ENCODE results near the gene GADD45B. TPM values are rescaled to one million over a fixed set of nuclear protein-coding genes. Genes with fewer than 3 reads are reported as not detected.

The GADD45B gene
- total RNA-seq (2014; rRNA removed; shearing (Covaris generic)), result 112 and 132 TPM in 2 replicates

DNA sequence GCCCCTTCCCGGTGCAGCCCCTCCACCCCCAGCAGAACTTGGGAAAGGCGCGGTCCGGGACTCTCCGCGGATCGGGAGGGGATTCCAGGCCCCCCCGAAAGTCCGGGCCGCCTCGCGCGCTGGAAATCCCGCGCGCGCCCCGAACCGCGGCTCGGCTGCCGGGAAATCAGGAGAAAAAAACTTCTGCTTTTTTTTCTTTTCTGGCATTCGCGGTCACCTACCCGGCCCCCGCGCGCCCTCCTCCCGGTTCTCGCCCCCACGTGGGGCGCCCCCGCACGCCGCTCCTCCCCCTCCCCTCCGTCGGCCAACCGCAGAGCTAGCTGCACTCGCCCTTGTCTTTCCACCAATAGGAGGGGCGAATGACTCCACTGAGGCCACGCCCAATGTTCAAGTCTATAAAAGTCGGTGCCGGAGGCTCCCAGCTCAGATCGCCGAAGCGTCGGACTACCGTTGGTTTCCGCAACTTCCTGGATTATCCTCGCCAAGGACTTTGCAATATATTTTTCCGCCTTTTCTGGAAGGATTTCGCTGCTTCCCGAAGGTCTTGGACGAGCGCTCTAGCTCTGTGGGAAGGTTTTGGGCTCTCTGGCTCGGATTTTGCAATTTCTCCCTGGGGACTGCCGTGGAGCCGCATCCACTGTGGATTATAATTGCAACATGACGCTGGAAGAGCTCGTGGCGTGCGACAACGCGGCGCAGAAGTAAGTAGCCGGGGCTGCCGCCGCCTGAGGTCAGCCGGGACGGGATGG is at the start of gene GADD45B:
GADD45B (plus strand) TSS at position 426 of the 749 bp plus-strand sequence; CDS start at position 658, 232 bp downstream.
- Histone ChIP-seq H3K27ac (peak within 1 kb of the TSS; percentile 58), H3K27me3 (replicated peaks) (no peaks in the 10 kb centered on the region), H3K9me3 (replicated peaks) (no peaks in the 10 kb centered on the region), H3K36me3 (peaks cover 32% of the 10 kb centered on the region), H3K4me3 (peak within 1 kb of the TSS; percentile 75), H3K4me1 (replicated peaks) (peaks cover 28% of the 10 kb centered on the region)
- peak; percentile 98 to 99 for DNase-seq (ENCODE audit: low read depth in 1 of 2, low spot score in 2 of 2)

- peak in 1 of 2 experiments; percentile 63 for DNase-seq (ENCODE audit: low read depth in 1 of 2, low spot score in 2 of 2)
- Histone ChIP-seq H3K4me3 (peak overlapping the region; percentile 79), H3K4me1 (replicated peaks) (peaks cover 11% of the 10 kb centered on the region), H3K36me3 (peaks cover 75% of the 10 kb centered on the region), H3K27ac (peak overlapping the region; percentile 89), H3K27me3 (replicated peaks) (no peaks in the 10 kb centered on the region), H3K9me3 (replicated peaks) (no peaks in the 10 kb centered on the region)
These were observed 49.1 kb upstream of the GADD45B start for GRCh38 chr19:2426611-2427428.

DNA sequence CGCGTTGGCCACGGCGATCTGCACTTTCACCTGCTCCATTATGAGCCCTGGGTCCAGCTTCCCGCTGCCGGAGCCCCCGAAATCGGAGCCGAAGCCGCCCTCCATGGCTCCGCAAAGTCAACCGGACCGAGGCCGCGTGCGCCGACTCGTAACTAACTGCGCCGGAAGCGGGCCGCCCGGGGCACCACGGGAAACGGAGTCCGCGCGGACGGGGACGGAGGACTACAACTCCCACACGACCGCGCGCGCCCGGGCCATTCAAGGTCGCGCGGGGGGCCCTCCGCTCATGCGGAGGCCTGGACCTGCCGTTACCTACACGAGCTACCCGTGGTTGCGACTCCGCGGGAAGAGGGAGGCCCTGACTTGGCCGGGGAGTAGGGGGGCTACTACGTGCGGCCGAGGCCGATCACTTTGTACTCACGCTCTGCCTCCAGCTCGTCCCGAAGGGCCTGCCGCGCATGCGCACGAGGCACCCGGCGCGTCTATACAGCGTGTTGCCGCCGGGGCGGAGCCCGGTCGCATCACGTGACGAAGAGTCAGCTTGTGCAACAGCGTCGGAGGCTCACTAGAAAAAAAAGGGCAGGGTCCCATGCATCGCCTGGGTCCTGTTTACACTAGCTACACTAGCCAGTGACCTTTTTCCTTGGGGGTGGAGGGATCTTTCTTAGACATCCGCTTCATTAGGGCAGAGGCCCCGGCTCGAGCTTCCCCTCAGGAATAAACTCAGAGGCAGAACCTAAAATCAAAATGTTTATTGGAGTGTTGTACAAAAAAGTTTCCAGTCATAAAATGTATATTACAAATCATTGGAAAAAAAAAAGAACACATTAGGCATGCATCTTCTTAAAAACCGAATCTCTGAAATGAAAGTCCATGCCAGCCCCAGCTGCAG is 48.3 kb upstream of the GADD45B start, which contains the start of gene TIMM13:
TIMM13 (minus strand) TSS at position 158 of the 892 bp plus-strand sequence; CDS start at position 105, 53 bp downstream.
- Histone ChIP-seq H3K9me3 (replicated peaks) (no peaks in the 10 kb centered on the region), H3K36me3 (peaks cover 77% of the 10 kb centered on the region), H3K4me1 (replicated peaks) (peaks cover 11% of the 10 kb centered on the region), H3K27me3 (replicated peaks) (no peaks in the 10 kb centered on the region), H3K27ac (peak within 1 kb of the TSS; percentile 89), H3K4me3 (peak within 1 kb of the TSS; percentile 79)
- DNase-seq (ENCODE audit: low read depth in 1 of 2, low spot score in 2 of 2), result peak; percentile 96 to 99

- no peak for DNase-seq (ENCODE audit: low read depth in 1 of 2, low spot score in 2 of 2)
- H3K4me3 ChIP-seq, result no peak overlapping the region
These were observed 47.6 kb upstream of the GADD45B start for GRCh38 chr19:2428321-2428690.

GRCh38 chr19:2428756-2429711 is 46.9 kb upstream of the GADD45B start:
- peaks cover 11% of the 10 kb centered on the region for H3K4me1 ChIP-seq (replicated peaks)
- H3K27ac ChIP-seq, result no peak overlapping the region
- peaks cover 75% of the 10 kb centered on the region for H3K36me3 ChIP-seq
- no peaks in the 10 kb centered on the region for H3K27me3 ChIP-seq (replicated peaks)
- DNase-seq (ENCODE audit: low read depth in 1 of 2, low spot score in 2 of 2), result no peak
- no peaks in the 10 kb centered on the region for H3K9me3 ChIP-seq (replicated peaks)
- H3K4me3 ChIP-seq, result no peak overlapping the region

More at GRCh38 chr19:2428321-2428690, 47.6 kb upstream of the GADD45B start:
- Histone ChIP-seq H3K4me1 (replicated peaks) (peaks cover 11% of the 10 kb centered on the region), H3K9me3 (replicated peaks) (no peaks in the 10 kb centered on the region), H3K36me3 (peaks cover 77% of the 10 kb centered on the region), H3K27me3 (replicated peaks) (no peaks in the 10 kb centered on the region), H3K27ac (no peak overlapping the region; the same call in 1 of the 2 replicates)

- no peaks in the 10 kb centered on the region for H3K27me3 ChIP-seq (replicated peaks)
- H3K9me3 ChIP-seq (replicated peaks), result no peaks in the 10 kb centered on the region
- no peak overlapping the region for H3K4me3 ChIP-seq
- H3K27ac ChIP-seq, result no peak overlapping the region
- peaks cover 11% of the 10 kb centered on the region for H3K4me1 ChIP-seq (replicated peaks)
- peaks cover 84% of the 10 kb centered on the region for H3K36me3 ChIP-seq
- no peak for DNase-seq (ENCODE audit: low read depth in 1 of 2, low spot score in 2 of 2)
These were observed 45.9 kb upstream of the GADD45B start for GRCh38 chr19:2429917-2430535.

GRCh38 chr19:2431318-2432055 is 44.4 kb upstream of the GADD45B start:
- DNase-seq (ENCODE audit: low read depth in 1 of 2, low spot score in 2 of 2), result no peak
- Histone ChIP-seq H3K36me3 (peaks cover 84% of the 10 kb centered on the region), H3K27ac (no peak overlapping the region), H3K9me3 (replicated peaks) (no peaks in the 10 kb centered on the region), H3K4me1 (replicated peaks) (peaks cover 5% of the 10 kb centered on the region), H3K27me3 (replicated peaks) (no peaks in the 10 kb centered on the region), H3K4me3 (no peak overlapping the region)

DNA sequence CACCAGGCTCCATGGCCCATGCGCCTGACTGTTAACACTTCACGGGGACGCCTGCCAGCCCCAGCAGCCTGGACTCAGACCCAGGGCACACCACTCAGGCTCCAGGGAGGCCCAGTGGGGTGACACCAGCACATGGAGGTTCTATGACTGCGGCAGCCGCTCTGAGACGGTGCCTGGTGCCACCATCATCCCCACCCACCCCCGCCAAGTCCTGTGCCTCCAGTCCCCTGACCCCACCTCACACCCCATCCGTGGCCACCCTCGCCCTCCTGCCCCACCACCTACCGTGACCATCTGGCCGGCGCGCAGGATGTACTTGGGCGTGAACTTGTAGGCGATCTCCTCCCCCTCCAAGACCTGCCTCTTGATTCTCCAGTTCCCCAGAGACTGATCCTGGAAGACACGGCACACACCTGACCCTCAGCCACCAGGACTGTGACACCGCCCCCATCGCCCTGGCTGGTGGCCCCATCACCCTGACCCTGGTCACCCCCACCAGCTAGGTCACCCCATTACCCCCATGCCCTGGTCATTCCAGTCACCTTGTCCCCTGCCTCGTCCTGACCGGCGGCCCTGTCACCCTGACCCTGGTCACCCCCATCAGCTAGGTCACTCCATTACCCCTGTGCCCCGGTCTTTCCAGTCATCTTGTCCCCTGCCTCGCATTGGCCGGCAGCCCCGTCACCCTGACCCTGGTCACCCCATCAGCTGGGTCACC is 43.6 kb upstream of the GADD45B start:
- H3K9me3 ChIP-seq (replicated peaks), result no peaks in the 10 kb centered on the region
- no peaks in the 10 kb centered on the region for H3K4me1 ChIP-seq (replicated peaks)
- H3K27me3 ChIP-seq (replicated peaks), result no peaks in the 10 kb centered on the region
- H3K36me3 ChIP-seq, result peaks cover 83% of the 10 kb centered on the region
- H3K27ac ChIP-seq, result no peak overlapping the region
- H3K4me3 ChIP-seq, result no peak overlapping the region
- no peak for DNase-seq (ENCODE audit: low read depth in 1 of 2, low spot score in 2 of 2)

- DNase-seq (ENCODE audit: low read depth in 1 of 2, low spot score in 2 of 2), result no peak
- Histone ChIP-seq H3K36me3 (peaks cover 85% of the 10 kb centered on the region), H3K4me1 (replicated peaks) (no peaks in the 10 kb centered on the region), H3K27ac (no peak overlapping the region), H3K9me3 (replicated peaks) (no peaks in the 10 kb centered on the region), H3K4me3 (no peak overlapping the region), H3K27me3 (replicated peaks) (no peaks in the 10 kb centered on the region)
These were observed 42.1 kb upstream of the GADD45B start for GRCh38 chr19:2433854-2434253.

DNA sequence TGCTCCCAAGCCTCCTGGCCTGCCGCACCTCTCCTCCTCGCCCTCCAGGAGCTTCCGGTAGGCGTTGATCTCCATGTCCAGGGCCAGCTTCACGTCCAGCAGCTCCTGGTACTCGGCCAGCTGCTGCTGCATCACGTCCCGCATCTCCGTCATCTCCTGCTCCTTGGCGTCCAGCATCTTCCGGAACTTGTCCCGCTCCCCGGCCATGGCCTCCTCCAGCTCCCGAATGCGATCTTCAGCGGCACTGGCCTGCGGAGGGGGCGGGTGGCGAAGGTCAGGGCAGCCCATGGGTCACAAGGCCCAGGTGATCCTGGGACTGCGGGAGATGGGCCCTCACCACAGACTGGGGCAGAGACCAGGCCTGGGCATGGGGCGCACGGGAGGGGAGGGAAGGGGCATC is 41.7 kb upstream of the GADD45B start:
- H3K27ac ChIP-seq, result no peak overlapping the region
- no peaks in the 10 kb centered on the region for H3K4me1 ChIP-seq (replicated peaks)
- H3K27me3 ChIP-seq (replicated peaks), result no peaks in the 10 kb centered on the region
- peaks cover 85% of the 10 kb centered on the region for H3K36me3 ChIP-seq
- no peak overlapping the region for H3K4me3 ChIP-seq
- no peaks in the 10 kb centered on the region for H3K9me3 ChIP-seq (replicated peaks)
- no peak for DNase-seq (ENCODE audit: low read depth in 1 of 2, low spot score in 2 of 2)

GRCh38 chr19:2434721-2435265 is 41.1 kb upstream of the GADD45B start:
- Histone ChIP-seq H3K9me3 (replicated peaks) (no peaks in the 10 kb centered on the region), H3K4me3 (no peak overlapping the region), H3K4me1 (replicated peaks) (no peaks in the 10 kb centered on the region), H3K27me3 (replicated peaks) (no peaks in the 10 kb centered on the region), H3K36me3 (peaks cover 85% of the 10 kb centered on the region), H3K27ac (no peak overlapping the region)
- no peak for DNase-seq (ENCODE audit: low read depth in 1 of 2, low spot score in 2 of 2)

Measured in SJSA1 (cell line).